GM10248 (cell line): ENCODE data around the gene AKAP6.

Experiments
- CTCF ChIA-PET: fragments of 300-600 bp; sonication (Branson Sonifier 250); formaldehyde crosslinking; extraction: SDS; loops from one replicate; lab custom pipeline; 2021; ENCODE audit warnings: antibody characterized with exemption; lab: Yijun Ruan, JAX
- POLR2A ChIA-PET: fragments of 350-650 bp; sonication (Branson Sonifier 250); formaldehyde crosslinking; extraction: SDS; loops from one replicate; lab custom pipeline; 2020; ENCODE audit warnings: antibody characterized with exemption; lab: Yijun Ruan, JAX
- DNase-seq: peaks from one replicate; pipeline ENCODE4 v3.0.0; 2012; ENCODE audit errors: extremely low spot score
- TF ChIP-seq, protein P1 (sequence below): IDR thresholded peaks from 2 replicates; pipeline ENCODE4 v1.5.1; 2012; ENCODE audit warnings: mild to moderate bottlenecking, low read depth; ENCODE audit errors: extremely low read depth, missing control alignments, control extremely low read depth

The AKAP6 gene, protein sequence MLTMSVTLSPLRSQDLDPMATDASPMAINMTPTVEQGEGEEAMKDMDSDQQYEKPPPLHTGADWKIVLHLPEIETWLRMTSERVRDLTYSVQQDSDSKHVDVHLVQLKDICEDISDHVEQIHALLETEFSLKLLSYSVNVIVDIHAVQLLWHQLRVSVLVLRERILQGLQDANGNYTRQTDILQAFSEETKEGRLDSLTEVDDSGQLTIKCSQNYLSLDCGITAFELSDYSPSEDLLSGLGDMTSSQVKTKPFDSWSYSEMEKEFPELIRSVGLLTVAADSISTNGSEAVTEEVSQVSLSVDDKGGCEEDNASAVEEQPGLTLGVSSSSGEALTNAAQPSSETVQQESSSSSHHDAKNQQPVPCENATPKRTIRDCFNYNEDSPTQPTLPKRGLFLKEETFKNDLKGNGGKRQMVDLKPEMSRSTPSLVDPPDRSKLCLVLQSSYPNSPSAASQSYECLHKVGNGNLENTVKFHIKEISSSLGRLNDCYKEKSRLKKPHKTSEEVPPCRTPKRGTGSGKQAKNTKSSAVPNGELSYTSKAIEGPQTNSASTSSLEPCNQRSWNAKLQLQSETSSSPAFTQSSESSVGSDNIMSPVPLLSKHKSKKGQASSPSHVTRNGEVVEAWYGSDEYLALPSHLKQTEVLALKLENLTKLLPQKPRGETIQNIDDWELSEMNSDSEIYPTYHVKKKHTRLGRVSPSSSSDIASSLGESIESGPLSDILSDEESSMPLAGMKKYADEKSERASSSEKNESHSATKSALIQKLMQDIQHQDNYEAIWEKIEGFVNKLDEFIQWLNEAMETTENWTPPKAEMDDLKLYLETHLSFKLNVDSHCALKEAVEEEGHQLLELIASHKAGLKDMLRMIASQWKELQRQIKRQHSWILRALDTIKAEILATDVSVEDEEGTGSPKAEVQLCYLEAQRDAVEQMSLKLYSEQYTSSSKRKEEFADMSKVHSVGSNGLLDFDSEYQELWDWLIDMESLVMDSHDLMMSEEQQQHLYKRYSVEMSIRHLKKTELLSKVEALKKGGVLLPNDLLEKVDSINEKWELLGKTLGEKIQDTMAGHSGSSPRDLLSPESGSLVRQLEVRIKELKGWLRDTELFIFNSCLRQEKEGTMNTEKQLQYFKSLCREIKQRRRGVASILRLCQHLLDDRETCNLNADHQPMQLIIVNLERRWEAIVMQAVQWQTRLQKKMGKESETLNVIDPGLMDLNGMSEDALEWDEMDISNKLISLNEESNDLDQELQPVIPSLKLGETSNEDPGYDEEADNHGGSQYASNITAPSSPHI (N-terminal part only)

DNA sequence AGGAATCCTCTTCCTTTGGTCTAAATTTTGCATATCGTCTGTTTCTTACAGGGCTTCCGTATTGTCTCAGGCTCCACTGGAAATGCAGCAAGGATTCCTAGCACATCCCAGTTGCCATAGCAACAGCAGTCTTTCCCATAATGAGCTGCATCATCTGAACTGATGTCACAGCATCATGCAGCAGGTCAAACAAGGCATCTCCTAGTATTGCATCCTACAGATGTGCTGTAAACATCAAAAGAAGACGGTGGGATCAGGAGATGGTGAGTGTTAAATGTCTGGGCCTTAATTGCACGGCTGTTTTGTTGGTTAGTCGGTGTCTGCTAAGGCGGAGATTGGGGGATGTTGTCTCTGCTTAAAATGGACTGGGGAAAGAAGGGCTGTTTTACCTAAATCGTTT, at the start of gene AKAP6:
Gene AKAP6, plus strand, starts transcription at position 153 of the 400 bp plus-strand sequence. CDS start 104,196 bp downstream, outside the sequence.
- POLR2A ChIA-PET, result no interaction called here
- TF ChIP-seq, protein P1, sequence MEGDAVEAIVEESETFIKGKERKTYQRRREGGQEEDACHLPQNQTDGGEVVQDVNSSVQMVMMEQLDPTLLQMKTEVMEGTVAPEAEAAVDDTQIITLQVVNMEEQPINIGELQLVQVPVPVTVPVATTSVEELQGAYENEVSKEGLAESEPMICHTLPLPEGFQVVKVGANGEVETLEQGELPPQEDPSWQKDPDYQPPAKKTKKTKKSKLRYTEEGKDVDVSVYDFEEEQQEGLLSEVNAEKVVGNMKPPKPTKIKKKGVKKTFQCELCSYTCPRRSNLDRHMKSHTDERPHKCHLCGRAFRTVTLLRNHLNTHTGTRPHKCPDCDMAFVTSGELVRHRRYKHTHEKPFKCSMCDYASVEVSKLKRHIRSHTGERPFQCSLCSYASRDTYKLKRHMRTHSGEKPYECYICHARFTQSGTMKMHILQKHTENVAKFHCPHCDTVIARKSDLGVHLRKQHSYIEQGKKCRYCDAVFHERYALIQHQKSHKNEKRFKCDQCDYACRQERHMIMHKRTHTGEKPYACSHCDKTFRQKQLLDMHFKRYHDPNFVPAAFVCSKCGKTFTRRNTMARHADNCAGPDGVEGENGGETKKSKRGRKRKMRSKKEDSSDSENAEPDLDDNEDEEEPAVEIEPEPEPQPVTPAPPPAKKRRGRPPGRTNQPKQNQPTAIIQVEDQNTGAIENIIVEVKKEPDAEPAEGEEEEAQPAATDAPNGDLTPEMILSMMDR, result no peak
- DNase-seq, result no peak
- CTCF ChIA-PET, result no interaction called here

DNA sequence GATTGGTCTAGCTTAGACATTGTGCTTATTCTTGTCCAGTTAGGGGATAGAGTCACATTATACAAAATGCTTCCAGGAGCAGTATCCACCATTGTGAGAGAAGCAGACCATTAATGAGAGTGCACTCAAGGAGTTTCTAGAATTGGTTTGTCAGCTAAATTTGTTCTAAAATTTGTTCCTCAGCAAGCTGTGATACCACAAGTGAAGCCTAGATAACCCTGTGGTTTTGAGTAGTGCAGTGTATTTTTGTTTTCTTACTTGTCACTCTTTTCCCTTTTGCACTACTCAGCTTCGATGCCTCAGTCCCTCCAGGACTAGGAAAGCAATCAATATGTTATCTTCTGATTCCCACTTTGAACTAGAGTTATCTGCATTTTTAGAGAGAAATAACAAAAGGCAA, 42.5 kb upstream of the AKAP6 start:
- POLR2A ChIA-PET, result no interaction called here
- TF ChIP-seq, protein P1, result no peak

GRCh38 chr14:32296366-32296765, 32.7 kb upstream of the AKAP6 start:
- TF ChIP-seq, protein P1, result no peak
- DNase-seq, result no peak
- ChIA-PET CTCF (no interaction called here), POLR2A (no interaction called here)

More for the DNA sequence above, 42.5 kb upstream of the AKAP6 start:
- no peak for DNase-seq
- CTCF ChIA-PET, result no interaction called here

GRCh38 chr14:32298346-32298745, 30.8 kb upstream of the AKAP6 start:
- ChIA-PET POLR2A (no interaction called here), CTCF (no interaction called here)
- DNase-seq, result no peak
- TF ChIP-seq, protein P1, result no peak

GRCh38 chr14:32300136-32300535, 29.0 kb upstream of the AKAP6 start:
- POLR2A ChIA-PET, result no interaction called here
- TF ChIP-seq, protein P1, result no peak
- DNase-seq, result no peak
- CTCF ChIA-PET, result no interaction called here

DNA sequence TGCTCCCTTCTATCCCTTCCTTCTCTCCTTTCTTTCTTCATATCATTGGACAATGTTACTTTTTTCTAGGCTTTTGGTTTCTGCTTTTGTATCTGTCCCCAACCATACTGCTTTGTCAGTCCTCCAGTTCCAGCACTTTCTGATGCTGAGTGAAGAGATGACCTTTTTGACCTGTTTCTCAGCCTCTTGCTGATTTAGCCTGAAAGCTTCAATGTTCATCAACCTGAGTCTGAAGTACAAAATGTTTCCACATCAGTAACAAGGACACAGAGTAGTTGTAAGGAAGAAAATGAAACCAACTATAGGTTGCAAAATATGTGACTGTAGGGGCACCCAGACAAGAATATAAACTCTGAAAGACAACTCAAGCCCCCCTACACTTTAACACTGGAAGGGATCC, 25.2 kb upstream of the AKAP6 start:
- CTCF ChIA-PET, result interaction anchor here (1.5 kb wide), 1 partner anchor 18 kb away, joined by 6 read pairs; no protein-coding TSS in a partner anchor
- TF ChIP-seq, protein P1, result no peak
- no peak for DNase-seq
- POLR2A ChIA-PET, result no interaction called here
